Skin epidermis (tissue), 12 donors: ENCODE data around the gene HPSE2.

Experiments
- H3K27ac ChIP-seq, 21 experiments: fragments of 200-600 bp; sonication (generic) in 11 of 21; one replicate each; pipeline ENCODE4 v1.5.0; 2020; ENCODE audit warnings: mild to moderate bottlenecking in 3 of 21, inconsistent platforms in 2 of 21, moderate library complexity in 2 of 21
- H3K4me3 ChIP-seq, 7 experiments: fragments of 200-600 bp; sonication (generic) in 2 of 7; one replicate each; pipeline ENCODE4 v1.5.0; 2020; ENCODE audit warnings: inconsistent platforms in 2 of 7, mild to moderate bottlenecking in 2 of 7, moderate library complexity in 1 of 7

HPSE2 gene

DNA sequence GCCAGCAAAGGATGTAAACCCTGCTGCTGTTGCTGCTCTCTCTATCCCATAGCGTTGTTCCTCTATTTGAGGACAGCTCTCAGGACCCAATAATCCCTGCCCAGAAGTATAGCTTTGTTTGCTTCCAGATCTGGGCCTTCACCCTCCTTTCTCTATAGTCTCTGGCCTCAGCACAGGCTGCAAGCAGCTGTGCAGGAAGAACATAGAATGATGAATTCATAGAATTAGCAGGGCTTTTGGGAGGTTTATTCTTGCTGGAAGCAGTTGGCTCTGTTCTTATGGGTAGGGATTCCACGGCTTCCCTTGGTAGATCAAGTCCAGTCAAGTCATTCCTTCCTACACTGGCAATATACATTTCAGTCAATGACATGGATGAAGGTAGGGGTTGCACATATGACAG, 354.7 kb downstream of the HPSE2 start:
- no peak overlapping the region for H3K27ac ChIP-seq
- H3K4me3 ChIP-seq: no peak overlapping the region

GRCh38 chr10:98878921-98879320, 356.7 kb downstream of the HPSE2 start:
- no peak overlapping the region for H3K4me3 ChIP-seq
- H3K27ac ChIP-seq: no peak overlapping the region

DNA sequence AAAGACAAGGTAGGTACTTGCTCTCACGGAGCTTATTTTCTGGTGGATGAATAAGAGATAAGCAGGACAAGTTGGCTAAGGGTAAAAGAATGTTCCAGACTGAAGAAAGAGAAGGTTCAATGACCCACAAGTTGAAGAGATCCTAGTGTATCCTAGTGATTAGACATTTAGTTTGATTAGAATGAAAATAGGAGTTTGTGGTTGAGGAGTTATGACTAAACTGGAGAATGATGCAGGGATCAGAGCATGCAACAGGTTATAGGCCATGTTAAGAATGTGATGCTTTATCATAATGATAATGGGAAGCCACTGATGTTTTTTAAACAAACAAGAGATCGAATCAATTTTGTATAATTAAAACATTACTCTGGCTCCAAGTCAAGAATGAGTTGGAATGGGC, 357.2 kb downstream of the HPSE2 start:
- Histone ChIP-seq H3K4me3 (no peak overlapping the region), H3K27ac (no peak overlapping the region)

GRCh38 chr10:98861962-98862361, 373.7 kb downstream of the HPSE2 start:
- no peak overlapping the region for H3K4me3 ChIP-seq
- no peak overlapping the region for H3K27ac ChIP-seq

- Histone ChIP-seq H3K4me3 (no peak overlapping the region), H3K27ac (no peak overlapping the region)
These were observed 377.1 kb downstream of the HPSE2 start for GRCh38 chr10:98858525-98858924.

DNA sequence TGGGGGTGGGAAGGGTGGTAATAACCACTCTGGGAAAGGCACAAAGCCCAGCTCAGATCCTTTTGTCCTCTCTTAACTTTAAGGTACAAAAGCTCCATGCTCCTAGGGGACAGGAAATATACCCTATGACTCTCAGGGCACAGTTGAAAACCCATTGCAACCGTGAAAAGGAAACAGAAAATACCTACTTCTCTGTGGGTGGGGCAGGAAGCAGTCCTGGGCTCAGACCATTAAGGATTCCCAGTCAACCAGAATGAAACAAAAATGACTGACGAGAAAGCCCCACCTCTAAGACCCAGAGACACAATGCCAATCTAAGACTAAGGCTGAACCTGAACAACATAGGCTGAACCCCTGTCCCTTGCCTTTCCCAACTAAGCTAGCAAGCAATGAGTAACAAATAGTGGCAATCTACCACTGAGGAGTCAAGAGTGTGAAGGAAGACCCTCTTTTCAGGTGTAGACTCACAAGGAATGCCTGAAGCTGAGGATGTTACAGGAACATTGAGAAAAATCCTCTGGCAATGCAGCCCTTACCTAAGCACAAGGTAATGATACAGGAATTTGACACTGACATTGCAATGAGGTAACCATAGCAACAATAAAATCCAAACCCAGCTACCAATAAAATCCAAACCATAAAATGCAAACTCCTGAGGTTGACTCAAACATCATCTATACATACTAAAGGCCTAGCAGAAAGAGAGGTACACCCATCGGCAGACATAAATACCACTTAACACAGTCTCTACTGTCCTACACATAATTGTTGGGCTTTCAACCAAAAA, 380.1 kb downstream of the HPSE2 start:
- Histone ChIP-seq H3K27ac (no peak overlapping the region), H3K4me3 (no peak overlapping the region)

- Histone ChIP-seq H3K4me3 (no peak overlapping the region), H3K27ac (no peak overlapping the region)
These were observed 383.0 kb downstream of the HPSE2 start for GRCh38 chr10:98852686-98853085.

DNA sequence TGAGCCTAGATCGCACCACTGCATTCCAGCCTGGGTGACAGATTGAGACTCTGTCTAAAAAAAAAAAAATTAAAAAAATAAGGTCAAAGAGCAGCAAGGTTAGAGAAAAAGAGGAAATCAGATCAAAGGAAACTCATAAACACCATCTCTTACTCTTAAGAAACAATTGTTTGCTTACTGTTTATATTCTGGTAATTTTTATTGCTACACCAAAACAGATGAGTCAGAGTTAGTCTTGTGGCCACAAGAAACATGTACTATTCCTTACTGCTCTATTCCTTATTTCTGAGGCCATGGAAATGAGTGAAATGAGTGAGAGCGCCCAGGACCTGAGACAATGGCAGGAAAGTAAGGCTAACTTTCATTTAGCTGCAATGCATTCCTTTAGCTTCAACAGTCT, 387.3 kb downstream of the HPSE2 start:
- Histone ChIP-seq H3K4me3 (no peak overlapping the region), H3K27ac (no peak overlapping the region)

DNA sequence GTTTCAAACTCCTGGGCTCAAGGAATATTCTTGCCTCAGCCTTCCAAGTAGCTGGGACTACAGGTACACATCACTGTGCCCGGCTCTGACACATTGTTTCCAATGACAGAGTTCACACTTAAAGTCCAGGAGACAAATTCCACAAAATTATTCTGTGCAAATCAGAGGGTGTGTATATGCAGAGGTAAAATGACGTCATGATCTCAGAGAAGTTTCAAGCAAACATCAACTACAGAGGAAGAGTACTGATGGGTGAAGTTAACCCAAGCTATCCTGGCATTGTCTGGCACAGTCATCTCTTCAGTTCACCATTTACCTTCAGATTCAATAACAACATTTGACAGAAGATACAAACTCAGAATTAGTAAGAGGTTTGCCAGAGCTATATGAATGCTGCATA, 388.9 kb downstream of the HPSE2 start:
- H3K4me3 ChIP-seq: no peak overlapping the region
- H3K27ac ChIP-seq: no peak overlapping the region

DNA sequence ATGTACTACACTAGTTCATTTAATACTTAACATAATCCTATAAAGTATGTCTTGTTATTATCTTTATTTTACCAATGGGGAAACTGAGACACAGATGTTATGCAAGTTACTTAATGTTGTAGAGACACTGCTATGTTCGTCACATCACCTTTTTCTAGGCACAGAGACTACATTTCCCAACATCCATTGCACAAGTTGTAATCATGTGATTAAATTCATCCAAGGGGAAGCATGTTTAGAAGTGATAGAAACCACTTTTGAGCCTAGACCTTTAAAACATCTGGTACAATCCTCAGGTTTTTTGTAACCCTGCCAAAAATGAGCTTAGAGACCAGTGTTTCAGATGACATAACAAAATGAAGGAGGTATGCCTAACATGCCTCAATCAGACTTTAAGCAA, 402.1 kb downstream of the HPSE2 start:
- Histone ChIP-seq H3K27ac (no peak overlapping the region), H3K4me3 (no peak overlapping the region)

DNA sequence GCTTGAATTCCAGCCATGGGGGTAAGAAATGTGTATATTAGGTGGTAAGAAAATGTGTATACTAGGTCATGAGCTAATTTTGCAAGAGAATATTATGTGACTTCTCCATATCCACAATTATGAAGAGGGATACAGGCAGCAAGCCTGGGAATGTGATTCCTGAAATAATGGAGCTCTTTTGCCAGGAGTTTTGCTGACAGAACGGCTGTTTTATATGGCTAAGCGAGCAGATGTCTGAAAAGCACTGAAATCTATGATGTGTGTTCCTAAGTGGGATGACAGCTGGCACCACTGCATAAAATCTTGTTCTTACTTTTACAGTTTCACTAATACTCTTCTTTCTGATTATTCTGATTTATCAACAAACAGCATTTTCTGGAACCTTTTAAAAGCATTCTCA, 402.9 kb downstream of the HPSE2 start:
- Histone ChIP-seq H3K4me3 (no peak overlapping the region), H3K27ac (no peak overlapping the region)

- Histone ChIP-seq H3K4me3 (no peak overlapping the region), H3K27ac (no peak overlapping the region)
These were observed 403.5 kb downstream of the HPSE2 start for GRCh38 chr10:98832196-98832595.

DNA sequence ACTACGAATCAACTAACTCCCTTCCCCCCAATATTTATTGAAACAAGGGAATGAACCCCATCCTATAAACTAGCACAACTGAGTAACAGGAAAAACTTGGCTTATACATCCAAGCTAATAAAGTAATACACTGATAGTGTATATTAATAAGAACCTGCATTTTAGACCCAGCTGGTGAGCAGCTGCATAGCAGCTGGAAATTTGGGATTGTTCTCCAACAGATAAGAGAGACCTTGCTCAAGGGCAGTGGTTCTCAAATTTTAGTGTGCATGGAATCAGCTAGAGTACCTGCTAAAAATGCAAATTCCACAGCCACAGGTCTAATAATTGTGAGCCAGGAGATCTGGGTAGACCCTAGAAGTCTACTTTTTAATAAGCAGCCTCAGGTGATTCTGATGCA, 404.3 kb downstream of the HPSE2 start:
- no peak overlapping the region for H3K4me3 ChIP-seq

GRCh38 chr10:98825741-98826140, 409.9 kb downstream of the HPSE2 start:
- Histone ChIP-seq H3K27ac (no peak overlapping the region), H3K4me3 (no peak overlapping the region)

More for the DNA sequence above, 404.3 kb downstream of the HPSE2 start:
- H3K27ac ChIP-seq: no peak overlapping the region

DNA sequence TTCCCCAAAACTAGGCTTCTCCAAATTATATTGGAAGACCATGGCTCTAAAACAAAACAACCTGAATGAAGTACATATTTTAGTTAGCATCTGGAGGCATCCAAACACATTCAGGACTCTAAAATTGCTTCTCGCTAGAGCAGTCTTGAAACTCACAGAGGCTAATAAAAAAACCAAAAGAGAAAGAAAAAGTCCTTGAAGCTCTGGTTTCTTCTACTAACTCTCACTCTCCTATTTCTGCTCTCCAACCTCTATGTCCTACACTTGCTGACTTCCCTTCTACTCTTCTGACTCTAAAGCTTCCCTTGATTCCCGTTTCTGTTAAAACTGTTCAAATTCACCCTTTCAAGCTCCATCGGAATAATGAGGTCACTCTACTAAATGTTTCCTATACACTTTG, 418.3 kb downstream of the HPSE2 start:
- Histone ChIP-seq H3K27ac (no peak overlapping the region), H3K4me3 (no peak overlapping the region)

GRCh38 chr10:98815039-98815885, 420.4 kb downstream of the HPSE2 start:
- H3K4me3 ChIP-seq: no peak overlapping the region
- no peak overlapping the region for H3K27ac ChIP-seq

GRCh38 chr10:98814470-98814869, 421.2 kb downstream of the HPSE2 start:
- no peak overlapping the region for H3K4me3 ChIP-seq

DNA sequence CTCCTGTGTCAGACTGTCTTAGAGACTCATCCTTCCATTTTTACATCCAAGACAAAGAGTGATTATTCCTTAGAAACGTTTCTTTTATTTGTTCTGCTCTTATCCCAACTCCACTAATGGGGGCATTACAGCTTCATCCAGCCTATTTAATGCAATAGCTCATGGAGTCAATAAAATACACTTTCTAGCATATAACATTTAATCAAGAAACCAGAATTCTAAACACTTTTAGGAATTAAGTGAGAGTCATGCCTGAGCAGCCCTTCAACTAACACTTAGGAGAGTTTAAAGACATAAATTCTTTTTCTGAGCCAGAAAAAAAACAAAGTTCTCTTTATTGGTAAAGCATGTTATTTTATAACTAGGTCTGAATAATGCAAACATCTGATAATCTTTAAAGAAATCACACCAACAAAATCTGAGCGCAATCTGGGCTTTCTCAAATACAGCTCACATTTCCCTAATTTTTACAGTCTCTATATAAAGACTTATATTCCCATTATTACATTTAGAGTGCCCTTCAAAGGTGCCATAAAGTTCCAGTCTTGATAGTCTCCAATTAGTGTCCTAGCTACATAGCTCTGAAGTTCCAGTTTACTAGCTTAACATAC, 427.3 kb downstream of the HPSE2 start:
- Histone ChIP-seq H3K27ac (no peak overlapping the region), H3K4me3 (no peak overlapping the region)

More at GRCh38 chr10:98814470-98814869, 421.2 kb downstream of the HPSE2 start:
- H3K27ac ChIP-seq: no peak overlapping the region

DNA sequence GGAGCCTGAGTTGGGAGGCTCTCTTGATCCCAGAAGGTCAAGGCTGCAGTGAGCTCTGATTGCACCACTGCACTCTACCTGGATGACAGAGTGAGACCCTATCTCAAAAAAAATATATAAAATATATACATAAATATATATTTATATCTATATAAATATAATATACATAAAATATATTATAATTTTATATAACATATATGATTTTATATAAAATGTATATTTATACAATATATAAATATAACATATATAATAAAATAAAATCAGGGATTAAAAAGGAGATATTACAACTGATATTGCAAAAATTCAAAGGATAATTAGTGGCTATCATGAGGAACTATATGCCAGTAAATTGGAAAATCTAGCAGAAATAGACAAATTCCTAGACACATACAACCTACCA, 435.4 kb downstream of the HPSE2 start:
- Histone ChIP-seq H3K27ac (no peak overlapping the region), H3K4me3 (no peak overlapping the region)

- Histone ChIP-seq H3K27ac (no peak overlapping the region), H3K4me3 (no peak overlapping the region)
These were observed 440.2 kb downstream of the HPSE2 start for GRCh38 chr10:98795467-98795866.

DNA sequence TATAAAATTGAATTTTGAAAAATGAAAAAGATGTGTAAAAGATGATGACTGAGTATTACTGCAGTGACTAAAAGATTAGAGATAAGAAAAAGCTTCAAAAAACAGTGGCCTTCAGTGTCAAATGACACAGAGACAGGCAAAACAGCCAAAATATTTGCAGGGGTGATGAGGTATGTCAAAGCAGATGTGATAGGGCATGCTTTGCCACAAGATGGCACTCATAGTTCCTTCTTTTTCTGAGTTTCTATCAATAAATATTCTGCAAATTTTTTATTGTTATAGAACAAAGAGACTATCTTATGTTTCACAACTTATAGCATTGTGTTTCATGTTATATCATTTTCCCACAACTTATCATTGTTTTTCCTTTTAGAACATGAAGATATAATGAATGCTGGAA, 444.8 kb downstream of the HPSE2 start:
- Histone ChIP-seq H3K27ac (no peak overlapping the region), H3K4me3 (no peak overlapping the region)
